Mucosa of stomach (tissue), 1 donor: Measurements from ENCODE around the gene ODF4.

Experiments
- H3K27me3 ChIP-seq: one replicate; pipeline ENCODE4 v1.7.0; 2013; ENCODE audit warnings: mild to moderate bottlenecking, low read length; ENCODE audit not compliant: control insufficient read depth, insufficient read depth
- H3K36me3 ChIP-seq: one replicate; pipeline ENCODE4 v1.7.0; 2013; ENCODE audit warnings: low read length; ENCODE audit not compliant: control insufficient read depth, insufficient read depth
- H3K4me1 ChIP-seq: one replicate; pipeline ENCODE4 v1.7.0; 2013; ENCODE audit warnings: mild to moderate bottlenecking, low read length; ENCODE audit not compliant: control insufficient read depth, insufficient read depth
- H3K4me3 ChIP-seq: one replicate; pipeline ENCODE4 v1.7.0; 2013; ENCODE audit warnings: low read length
- H3K9ac ChIP-seq: one replicate; pipeline ENCODE4 v1.7.0; 2013; ENCODE audit warnings: mild to moderate bottlenecking, low read length, moderate library complexity
- H3K9me3 ChIP-seq: one replicate; pipeline ENCODE4 v1.7.0; 2013; ENCODE audit warnings: mild to moderate bottlenecking, low read length, moderate library complexity; ENCODE audit not compliant: control insufficient read depth
- donor health status: Pancreatic carcinoma.

The ODF4 gene

GRCh38 chr17:8314797-8315763 is 24.6 kb upstream of the ODF4 start:
- Histone ChIP-seq H3K9ac (no peak overlapping the region), H3K4me3 (no peak overlapping the region), H3K27me3 (peaks cover 54% of the 10 kb centered on the region), H3K9me3 (no peaks in the 10 kb centered on the region), H3K36me3 (no peaks in the 10 kb centered on the region), H3K4me1 (no peaks in the 10 kb centered on the region)

- Histone ChIP-seq H3K36me3 (no peaks in the 10 kb centered on the region), H3K9me3 (no peaks in the 10 kb centered on the region), H3K4me1 (no peaks in the 10 kb centered on the region), H3K27me3 (peaks cover 50% of the 10 kb centered on the region), H3K9ac (no peak overlapping the region), H3K4me3 (no peak overlapping the region)
Measured at GRCh38 chr17:8315764-8316217, 23.8 kb upstream of the ODF4 start.

GRCh38 chr17:8318010-8318935 is 21.4 kb upstream of the ODF4 start:
- Histone ChIP-seq H3K9ac (no peak overlapping the region), H3K4me1 (no peaks in the 10 kb centered on the region), H3K4me3 (no peak overlapping the region), H3K36me3 (no peaks in the 10 kb centered on the region), H3K27me3 (peaks cover 34% of the 10 kb centered on the region), H3K9me3 (no peaks in the 10 kb centered on the region)

DNA sequence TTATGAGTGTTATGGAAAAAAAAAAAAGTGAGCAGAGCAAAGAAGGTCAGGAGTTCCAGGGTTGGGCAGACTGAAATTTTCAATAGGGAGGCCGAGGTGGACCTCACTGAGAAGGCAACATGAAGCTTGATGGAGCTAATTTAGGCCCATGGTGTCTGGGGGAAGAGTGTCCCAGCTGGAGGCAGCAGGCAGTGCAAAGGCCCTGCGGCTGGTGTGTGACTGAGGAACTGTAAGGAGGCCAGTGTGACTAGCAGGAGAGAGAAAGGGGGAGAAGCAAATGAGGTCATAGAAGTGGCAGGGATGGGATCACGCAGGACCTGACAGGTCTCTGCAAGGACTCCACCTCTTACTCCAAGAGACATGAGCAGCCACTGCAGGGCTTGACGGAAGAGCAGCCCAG is 19.4 kb upstream of the ODF4 start:
- no peaks in the 10 kb centered on the region for H3K9me3 ChIP-seq
- no peaks in the 10 kb centered on the region for H3K36me3 ChIP-seq
- H3K4me3 ChIP-seq, result no peak overlapping the region
- H3K9ac ChIP-seq, result no peak overlapping the region
- no peaks in the 10 kb centered on the region for H3K4me1 ChIP-seq
- H3K27me3 ChIP-seq, result peaks cover 25% of the 10 kb centered on the region

DNA sequence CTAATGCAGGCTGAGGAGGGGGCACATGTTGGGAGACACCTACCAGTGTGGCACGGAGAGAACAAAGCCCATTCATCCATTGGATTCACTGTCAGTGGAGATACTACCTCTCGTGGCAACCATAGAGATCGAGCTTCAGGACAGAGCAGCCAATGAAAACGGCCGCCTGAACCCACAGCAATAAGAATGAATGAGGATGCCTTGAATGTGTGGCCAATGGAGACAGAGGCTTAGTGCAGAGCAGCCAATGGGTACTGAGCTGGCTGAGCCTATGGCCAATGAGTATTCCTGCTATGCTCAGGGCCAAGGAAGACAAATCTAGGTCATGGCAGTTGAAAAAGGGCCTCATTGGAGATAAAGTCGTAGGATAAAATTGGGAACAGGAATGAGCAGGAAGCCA is 18.6 kb upstream of the ODF4 start:
- Histone ChIP-seq H3K9ac (no peak overlapping the region), H3K4me1 (no peaks in the 10 kb centered on the region), H3K27me3 (peaks cover 21% of the 10 kb centered on the region), H3K36me3 (no peaks in the 10 kb centered on the region), H3K4me3 (no peak overlapping the region), H3K9me3 (no peaks in the 10 kb centered on the region)

GRCh38 chr17:8322061-8322460 is 17.6 kb upstream of the ODF4 start:
- no peak overlapping the region for H3K9ac ChIP-seq
- H3K27me3 ChIP-seq, result peaks cover 27% of the 10 kb centered on the region
- H3K4me3 ChIP-seq, result no peak overlapping the region
- H3K36me3 ChIP-seq, result no peaks in the 10 kb centered on the region
- peaks cover 6% of the 10 kb centered on the region for H3K4me1 ChIP-seq
- no peaks in the 10 kb centered on the region for H3K9me3 ChIP-seq

DNA sequence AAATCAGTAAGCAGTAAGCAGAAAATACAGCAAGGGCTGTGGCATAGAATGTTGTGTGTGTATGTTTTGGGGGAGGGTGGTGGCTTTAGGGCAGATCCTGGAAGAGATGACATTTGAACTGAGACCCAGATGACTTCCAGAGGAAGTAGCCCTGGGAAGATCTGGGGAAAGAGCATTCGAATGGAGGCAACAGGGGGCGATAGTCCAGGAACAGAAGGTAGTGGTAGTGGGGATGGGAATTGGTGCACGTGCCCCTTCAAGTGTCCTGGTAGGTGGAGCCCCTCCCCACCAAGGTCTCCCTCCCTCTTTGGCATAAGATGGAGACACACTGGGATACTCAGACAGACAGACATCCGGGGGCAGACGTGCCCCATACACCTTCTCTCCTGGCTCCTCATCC is 15.5 kb upstream of the ODF4 start:
- H3K4me3 ChIP-seq, result no peak overlapping the region
- H3K27me3 ChIP-seq, result peaks cover 22% of the 10 kb centered on the region
- H3K36me3 ChIP-seq, result no peaks in the 10 kb centered on the region
- H3K9me3 ChIP-seq, result no peaks in the 10 kb centered on the region
- H3K9ac ChIP-seq, result no peak overlapping the region
- H3K4me1 ChIP-seq, result peaks cover 9% of the 10 kb centered on the region

DNA sequence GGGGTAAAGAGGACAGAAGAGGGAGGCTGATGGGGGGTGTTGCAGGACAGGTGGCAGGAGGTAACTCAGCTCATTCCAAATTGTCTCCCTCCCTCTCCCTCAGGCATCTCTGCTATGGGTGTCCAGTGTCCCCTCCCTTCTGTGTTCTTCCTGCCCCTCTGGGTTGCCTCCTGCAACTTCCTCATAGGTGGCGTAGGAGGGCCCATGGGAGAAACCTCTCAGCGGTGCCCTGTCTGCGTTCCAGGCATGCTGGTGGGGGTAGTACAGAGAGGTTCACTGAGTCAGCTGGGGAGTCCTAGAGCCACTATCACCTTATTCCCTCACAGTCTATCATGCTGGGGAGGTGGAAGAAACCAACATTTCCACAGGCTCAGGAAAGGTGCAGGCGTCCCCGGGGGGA is 14.7 kb upstream of the ODF4 start:
- no peaks in the 10 kb centered on the region for H3K36me3 ChIP-seq
- H3K9ac ChIP-seq, result no peak overlapping the region
- H3K4me3 ChIP-seq, result no peak overlapping the region
- peaks cover 9% of the 10 kb centered on the region for H3K4me1 ChIP-seq
- peaks cover 22% of the 10 kb centered on the region for H3K27me3 ChIP-seq
- H3K9me3 ChIP-seq, result no peaks in the 10 kb centered on the region

DNA sequence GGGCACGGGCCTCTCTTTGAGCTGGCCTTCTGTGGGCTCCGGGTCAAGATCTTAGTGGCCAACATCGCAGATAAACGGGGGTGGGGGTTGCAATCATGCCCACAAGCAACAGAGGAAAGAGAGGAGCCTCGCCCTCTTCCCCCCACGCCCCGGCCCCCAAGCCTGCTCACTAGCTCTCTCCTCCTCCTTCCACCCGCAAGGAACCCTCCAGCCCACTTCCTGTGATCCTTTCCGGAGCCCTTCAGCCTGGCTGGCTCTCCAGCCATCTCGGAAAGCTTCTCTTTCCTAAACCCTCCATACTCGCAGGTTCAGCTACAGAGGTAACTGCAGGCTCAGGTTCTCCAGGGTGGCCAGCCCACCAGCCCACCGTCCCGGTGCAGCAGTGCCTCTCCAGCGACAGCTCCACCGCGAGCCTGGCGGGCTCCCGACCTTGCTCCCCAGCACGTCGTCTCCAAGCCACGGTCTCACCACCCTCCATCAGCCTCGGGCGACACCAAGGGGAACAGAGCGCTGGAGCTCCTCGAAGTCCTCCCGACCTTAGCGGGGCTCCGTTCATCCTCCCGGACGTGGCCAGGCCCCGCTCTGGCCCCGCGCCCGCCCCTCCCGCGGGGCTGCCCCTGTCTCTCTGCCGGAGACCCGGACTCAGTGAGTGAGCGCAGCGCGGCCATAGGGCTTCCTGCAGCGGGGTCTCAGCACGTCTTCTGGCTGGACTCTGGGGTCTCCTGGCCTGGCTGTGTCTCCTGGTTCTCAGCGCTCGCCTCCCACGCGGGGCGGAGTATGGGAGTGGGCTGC is 12.9 kb upstream of the ODF4 start:
- H3K9ac ChIP-seq, result peak overlapping the region; percentile 59
- peaks cover 9% of the 10 kb centered on the region for H3K4me1 ChIP-seq
- H3K36me3 ChIP-seq, result no peaks in the 10 kb centered on the region
- H3K27me3 ChIP-seq, result peaks cover 22% of the 10 kb centered on the region
- H3K4me3 ChIP-seq, result peak overlapping the region; percentile 36
- H3K9me3 ChIP-seq, result no peaks in the 10 kb centered on the region

GRCh38 chr17:8327303-8327649 is 12.4 kb upstream of the ODF4 start:
- Histone ChIP-seq H3K4me3 (peak overlapping the region; percentile 36), H3K36me3 (no peaks in the 10 kb centered on the region), H3K9ac (peak overlapping the region; percentile 59), H3K27me3 (peaks cover 22% of the 10 kb centered on the region), H3K9me3 (no peaks in the 10 kb centered on the region), H3K4me1 (peaks cover 9% of the 10 kb centered on the region)

DNA sequence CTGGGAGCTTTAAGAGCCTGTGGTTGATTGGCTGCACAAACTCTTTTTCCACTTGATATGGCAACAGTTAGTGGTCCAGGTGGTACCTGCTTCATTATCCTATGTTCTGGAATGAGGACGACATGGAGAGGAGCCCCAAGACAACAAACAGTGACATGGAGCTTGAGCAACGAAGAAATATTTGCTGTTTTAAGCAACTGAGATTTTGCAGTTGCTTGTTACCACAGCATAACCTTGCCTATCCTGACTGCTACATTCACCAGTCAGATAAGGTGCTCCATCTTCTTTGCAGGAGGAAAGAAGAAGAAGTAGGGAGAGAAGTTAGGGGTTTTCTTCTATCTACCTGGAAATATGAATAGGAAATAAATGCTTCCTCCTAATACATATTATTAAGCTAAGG is 7.5 kb upstream of the ODF4 start:
- H3K9me3 ChIP-seq, result no peaks in the 10 kb centered on the region
- peaks cover 2% of the 10 kb centered on the region for H3K4me1 ChIP-seq
- H3K9ac ChIP-seq, result no peak overlapping the region
- H3K4me3 ChIP-seq, result no peak overlapping the region
- H3K27me3 ChIP-seq, result peaks cover 5% of the 10 kb centered on the region
- no peaks in the 10 kb centered on the region for H3K36me3 ChIP-seq
